Right lobe of liver (tissue), 6 donors: ENCODE data around the gene ANKRD13D. TPM values are rescaled to one million over a fixed set of nuclear protein-coding genes. Genes with fewer than 3 reads are reported as not detected.

Experiments
- ATAC-seq, 4 donors: fragments of 200-7000 bp; cut with Tn5 transposase; one replicate each; pipeline ENCODE4 v1.9.1; 2020; ENCODE audit warnings: mild to moderate bottlenecking in 4 of 4, moderate library complexity in 4 of 4
- DNase-seq, 3 donors: peaks; one replicate each; pipeline ENCODE4 v3.0.0-alpha.2; 2020
- H3K27ac ChIP-seq, 3 donors: fragments of 200-600 bp; one replicate each; pipeline ENCODE4 v1.8.0; 2022
- H3K27me3 ChIP-seq, 2 donors: fragments of 200-600 bp; one replicate each; pipeline ENCODE4 v1.8.0; 2022
- H3K36me3 ChIP-seq, 4 donors: fragments of 200-600 bp; sonication (generic) in 1 of 4; one replicate each; pipeline versions ENCODE4 v1.5.1 to v1.8.0; 2017 to 2022; ENCODE audit warnings: control low read depth in 1 of 4
- H3K4me1 ChIP-seq, 4 donors: fragments of 200-600 bp; sonication (generic) in 1 of 4; one replicate each; pipeline versions ENCODE4 v1.5.1 to v1.8.0; 2017 to 2022; ENCODE audit warnings: control low read depth in 1 of 4
- H3K4me3 ChIP-seq, 3 donors: fragments of 200-600 bp; one replicate each; pipeline ENCODE4 v1.8.0; 2022
- H3K9me3 ChIP-seq, 4 donors: fragments of 200-600 bp; sonication (generic) in 1 of 4; one replicate each; pipeline versions ENCODE4 v1.5.1 to v1.8.0; 2017 to 2022; ENCODE audit warnings: control low read depth in 1 of 4
- POLR2A ChIP-seq: fragments of 450-650 bp; IDR thresholded peaks from one replicate; pipeline ENCODE4 v1.6.1; 2017; ENCODE audit warnings: antibody characterized with exemption, mild to moderate bottlenecking
- WGBS: methylation state at CpG from one replicate; pipeline ENCODE4 v1.1.6; 2018; ENCODE audit warnings: low coverage, low lambda C conversion rate; ENCODE audit not compliant: insufficient coverage; ENCODE audit errors: missing lambda C conversion rate; 5-methylcytosine and 5-hydroxymethylcytosine counted together
- intact Hi-C, 2 donors: fragments of 100-400 bp; cut with DNase I; formaldehyde crosslinking; loops; one replicate each; pipeline versions ENCODE4 v1.11.2 to v1.14.1; 2022
- total RNA-seq, 6 experiments: library from RNA; depleted of rRNA in 2 of 6; stranded (reverse); fragments of >200 nt in 2 of 6; fragmentation: NEBNext Ultra II Directional in 3 of 6; extraction: Animal tissue kit (Norgen Biotek cat#: 25700) in 3 of 6; gene quantifications; one replicate each; pipeline versions ENCODE4 v1.1.0 to v1.2.4, GENCODE V29; 2016 to 2023
- TF ChIP-seq, protein P1 (sequence below), 4 donors: fragments of 200-600 bp in 3 of 4; fragments of 450-650 bp in 1 of 4; IDR thresholded peaks; one replicate each; pipeline versions ENCODE4 v1.5.1 to v1.8.0; 2016 to 2022; ENCODE audit warnings: antibody characterized with exemption in 4 of 4, mild to moderate bottlenecking in 2 of 4
- donor health status: DM: no; HTN: yes; CAD: no.
- donor health status: DM: no; HTN: no; CAD: no.
- donor health status: DM: no; HTN: no; CAD: no.
- donor health status: DM: no; HTN: yes; CAD: no.
- donor health status: DM: no; HTN: yes; CAD: no.

Gene ANKRD13D
- total RNA-seq, 6 experiments from 2014 or later = 7.7 to 14.1 (median 10.4) TPM

DNA sequence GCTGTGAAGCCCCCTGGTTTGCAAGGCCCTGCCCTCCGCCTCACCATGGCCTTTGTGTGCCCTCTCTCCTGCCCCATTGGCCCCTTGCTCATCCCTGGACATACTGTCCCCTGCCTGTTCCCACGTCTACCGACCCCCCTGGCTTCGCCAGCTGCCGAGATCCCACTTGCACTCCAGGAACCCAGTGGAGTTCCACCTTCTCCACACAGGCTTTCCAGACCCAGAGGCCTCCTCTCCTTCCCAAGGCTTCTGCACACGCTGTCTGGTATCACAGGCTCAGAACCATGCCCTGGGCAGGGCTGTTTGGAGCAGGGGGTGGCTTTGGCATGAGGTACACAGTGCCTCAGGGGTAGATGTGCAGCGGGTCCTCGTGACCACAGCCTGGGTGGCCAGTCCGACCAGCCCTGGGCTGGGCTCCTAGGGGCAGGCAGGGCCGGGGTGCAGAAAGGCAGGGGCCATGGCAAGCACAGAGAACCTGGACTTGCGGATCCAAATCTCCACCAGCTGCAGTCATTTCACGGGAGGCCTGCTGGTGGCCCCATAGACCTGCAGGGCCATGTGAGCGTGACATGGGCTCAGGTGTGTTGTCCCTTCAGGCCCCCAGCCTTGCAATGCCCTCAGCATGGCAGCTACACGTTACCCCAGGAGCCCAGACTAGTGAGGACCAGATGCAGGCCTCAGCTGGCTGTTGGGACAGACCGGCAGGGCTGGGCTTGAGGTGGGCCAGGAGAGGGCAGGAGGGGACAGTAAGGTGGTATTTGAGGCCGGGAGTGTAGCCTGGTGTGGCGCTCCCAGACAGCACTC lies 13.3 kb upstream of the ANKRD13D start:
- no peak for ATAC-seq
- Histone ChIP-seq H3K4me3 (no peak overlapping the region), H3K4me1 (peaks cover 0 to 43% (median 0%) of the 10 kb centered on the region in 4 donors)

DNA sequence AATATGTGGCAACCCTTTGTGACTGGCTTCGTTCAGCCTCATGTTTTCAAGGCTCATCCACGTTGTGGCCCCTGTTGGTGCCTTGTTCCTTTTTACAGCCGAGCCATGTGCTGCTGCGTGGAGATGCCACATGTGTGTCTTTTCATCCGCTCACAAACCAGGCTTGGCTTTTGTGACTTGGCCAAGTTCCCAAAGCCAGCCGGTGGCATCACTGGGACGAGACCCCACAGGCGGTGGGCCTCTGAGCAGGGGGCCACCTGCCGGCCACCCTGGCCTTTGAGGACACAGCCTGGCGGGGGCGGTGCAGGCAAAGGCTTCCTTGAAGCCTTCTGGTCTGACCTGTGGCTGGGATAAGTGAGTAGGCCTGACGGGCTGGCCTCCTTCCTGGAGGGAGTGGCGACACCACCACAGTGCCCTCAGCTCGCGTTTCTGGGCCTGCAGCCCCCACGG lies 12.3 kb upstream of the ANKRD13D start:
- Histone ChIP-seq H3K4me1 (peaks cover 0 to 38% (median 0%) of the 10 kb centered on the region in 4 donors), H3K27ac (peak overlapping the region; percentile 58 to 81 (median 62)), H3K36me3 (peaks cover 0 to 30% (median 10%) of the 10 kb centered on the region in 4 donors), H3K4me3 (no peak overlapping the region), H3K27me3 (no peaks in the 10 kb centered on the region), H3K9me3 (no peaks in the 10 kb centered on the region)
- 54% methylated on average over 6 of the region's 16 CpGs for WGBS
- intact Hi-C loops = loop anchor here in 1 of 2 donors (10.0 kb wide), 1 partner anchor 108 kb away; no protein-coding TSS in a partner anchor
- TF ChIP-seq, protein P1, sequence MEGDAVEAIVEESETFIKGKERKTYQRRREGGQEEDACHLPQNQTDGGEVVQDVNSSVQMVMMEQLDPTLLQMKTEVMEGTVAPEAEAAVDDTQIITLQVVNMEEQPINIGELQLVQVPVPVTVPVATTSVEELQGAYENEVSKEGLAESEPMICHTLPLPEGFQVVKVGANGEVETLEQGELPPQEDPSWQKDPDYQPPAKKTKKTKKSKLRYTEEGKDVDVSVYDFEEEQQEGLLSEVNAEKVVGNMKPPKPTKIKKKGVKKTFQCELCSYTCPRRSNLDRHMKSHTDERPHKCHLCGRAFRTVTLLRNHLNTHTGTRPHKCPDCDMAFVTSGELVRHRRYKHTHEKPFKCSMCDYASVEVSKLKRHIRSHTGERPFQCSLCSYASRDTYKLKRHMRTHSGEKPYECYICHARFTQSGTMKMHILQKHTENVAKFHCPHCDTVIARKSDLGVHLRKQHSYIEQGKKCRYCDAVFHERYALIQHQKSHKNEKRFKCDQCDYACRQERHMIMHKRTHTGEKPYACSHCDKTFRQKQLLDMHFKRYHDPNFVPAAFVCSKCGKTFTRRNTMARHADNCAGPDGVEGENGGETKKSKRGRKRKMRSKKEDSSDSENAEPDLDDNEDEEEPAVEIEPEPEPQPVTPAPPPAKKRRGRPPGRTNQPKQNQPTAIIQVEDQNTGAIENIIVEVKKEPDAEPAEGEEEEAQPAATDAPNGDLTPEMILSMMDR (IDR thresholded peaks at IDR 0.05) = peak in 1 of 4 donors; percentile 9
- TF ChIP-seq POLR2A = no peak
- peak; percentile 5 to 22 (median 14) for ATAC-seq
- peak in 2 of 3 donors; percentile 50 to 60 for DNase-seq

More for the DNA sequence above, 13.3 kb upstream of the ANKRD13D start:
- intact Hi-C loops = loop anchor here in 1 of 2 donors (10.0 kb wide), 1 partner anchor 109 kb away; no protein-coding TSS in a partner anchor
- Histone ChIP-seq H3K27me3 (no peaks in the 10 kb centered on the region), H3K36me3 (peaks cover 0 to 20% (median 6%) of the 10 kb centered on the region in 4 donors), H3K27ac (peak overlapping the region; percentile 18 to 67 (median 62)), H3K9me3 (no peaks in the 10 kb centered on the region)
- 70% methylated on average over 9 of the region's 17 CpGs for WGBS
- no peak for TF ChIP-seq POLR2A
- TF ChIP-seq, protein P1 (IDR thresholded peaks at IDR 0.05) = no peak
- peak in 1 of 3 donors; percentile 46 for DNase-seq

- no peaks in the 10 kb centered on the region for H3K27me3 ChIP-seq
- TF ChIP-seq, protein P1 (IDR thresholded peaks at IDR 0.05) = no peak
- TF ChIP-seq POLR2A = no peak
- H3K4me3 ChIP-seq = no peak overlapping the region
- no peaks in the 10 kb centered on the region for H3K9me3 ChIP-seq
- peaks cover 0 to 33% (median 0%) of the 10 kb centered on the region in 4 donors for H3K4me1 ChIP-seq
- 49% methylated on average over 7 of the region's 24 CpGs for whole genome bisulfite sequencing
- DNase-seq (peak; percentile 83 to 90 (median 88)), ATAC-seq (peak; percentile 61 to 72 (median 66))
- peak overlapping the region; percentile 58 to 81 (median 62) for H3K27ac ChIP-seq
- intact Hi-C loops = loop anchor here in 1 of 2 donors (10.0 kb wide), 1 partner anchor 107 kb away; no protein-coding TSS in a partner anchor
- peaks cover 0 to 36% (median 13%) of the 10 kb centered on the region in 4 donors for H3K36me3 ChIP-seq
Observed at GRCh38 chr11:67277231-67277961, 11.7 kb upstream of the ANKRD13D start.

GRCh38 chr11:67278135-67278938 lies 10.8 kb upstream of the ANKRD13D start:
- peak; percentile 21 to 56 (median 47) for DNase-seq
- Histone ChIP-seq H3K36me3 (peaks cover 0 to 45% (median 17%) of the 10 kb centered on the region in 4 donors), H3K4me3 (no peak overlapping the region)

More at GRCh38 chr11:67278135-67278938, 10.8 kb upstream of the ANKRD13D start:
- WGBS = 17% methylated on average over 1 of the region's 14 CpGs
- intact Hi-C loops = loop anchor here in 1 of 2 donors (10.0 kb wide), 1 partner anchor 106 kb away; no protein-coding TSS in a partner anchor
- Histone ChIP-seq H3K27ac (peak overlapping the region; percentile 26 to 81 (median 62)), H3K4me1 (peaks cover 0 to 29% (median 0%) of the 10 kb centered on the region in 4 donors), H3K9me3 (no peaks in the 10 kb centered on the region), H3K27me3 (no peaks in the 10 kb centered on the region)
- TF ChIP-seq, protein P1 (IDR thresholded peaks at IDR 0.05) = no peak
- TF ChIP-seq POLR2A = no peak
- ATAC-seq = no peak
